ENCODE measurements around the gene PHACTR1.

Gene PHACTR1

DNA sequence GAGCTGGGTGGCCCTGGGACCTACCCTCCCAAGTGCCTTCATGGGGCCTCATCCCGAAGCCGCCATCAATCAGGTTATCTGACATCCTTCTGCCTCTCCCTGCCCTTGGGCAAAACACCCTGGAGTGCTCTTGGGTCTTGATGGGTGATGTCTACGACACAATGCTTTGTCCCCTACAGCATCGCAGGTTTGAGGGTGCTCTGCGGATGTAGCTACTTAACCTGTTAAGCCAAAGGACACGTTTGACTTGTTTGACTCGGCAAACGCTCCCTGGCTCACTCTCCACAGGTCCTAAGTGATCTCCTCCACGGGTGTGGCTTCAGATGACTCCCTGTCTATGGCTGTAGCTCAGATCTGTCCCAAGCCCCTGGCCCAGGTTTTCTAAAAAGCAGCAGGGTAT is 576.2 kb downstream of the PHACTR1 start:
- Histone ChIP-seq H3K27ac (ENCODE audit: low read depth, low read length, poor library complexity, severe bottlenecking) (no peak overlapping the region), H3K9me2 (ENCODE audit: low read depth, low read length) (no peaks in the 10 kb centered on the region), H3F3A (ENCODE audit: insufficient read depth, low read length) (no peaks in the 10 kb centered on the region), H2AFZ (ENCODE audit: low read length) (no peak overlapping the region), H4K20me1 (ENCODE audit: insufficient read depth, low read length) (no peaks in the 10 kb centered on the region), H3K4me2 (ENCODE audit: low read length) (no peak overlapping the region), H3K4me1 (ENCODE audit: insufficient read depth, low read length, severe bottlenecking) (peaks cover 15% of the 10 kb centered on the region), H3K4me3 (ENCODE audit: low read depth, low read length, poor library complexity, severe bottlenecking) (no peak overlapping the region), H3K36me3 (ENCODE audit: insufficient read depth, low read length) (peaks cover 14% of the 10 kb centered on the region), H3K9ac (ENCODE audit: low read length) (no peak overlapping the region), H3K9me3 (ENCODE audit: low read length) (no peaks in the 10 kb centered on the region), H3K79me2 (ENCODE audit: insufficient read depth, low read length) (no peaks in the 10 kb centered on the region), H3K27me3 (ENCODE audit: insufficient read depth, low read length) (no peaks in the 10 kb centered on the region)
- TF ChIP-seq EZH2 (IDR thresholded peaks at IDR 0.05; ENCODE audit: borderline replicate concordance, low read length) (no peak), CTCF (IDR thresholded peaks at IDR 0.05; ENCODE audit: low read length) (no peak)

GRCh38 chr6:13294499-13295069 is 578.0 kb downstream of the PHACTR1 start:
- TF ChIP-seq EZH2 (IDR thresholded peaks at IDR 0.05; ENCODE audit: borderline replicate concordance, low read length) (no peak), CTCF (IDR thresholded peaks at IDR 0.05; ENCODE audit: low read length) (no peak)
- Histone ChIP-seq H3K79me2 (ENCODE audit: insufficient read depth, low read length) (no peaks in the 10 kb centered on the region), H3K4me3 (ENCODE audit: low read depth, low read length, poor library complexity, severe bottlenecking) (no peak overlapping the region), H3K27me3 (ENCODE audit: insufficient read depth, low read length) (no peaks in the 10 kb centered on the region), H3K27ac (ENCODE audit: low read depth, low read length, poor library complexity, severe bottlenecking) (no peak overlapping the region), H2AFZ (ENCODE audit: low read length) (no peak overlapping the region), H4K20me1 (ENCODE audit: insufficient read depth, low read length) (no peaks in the 10 kb centered on the region), H3K9me2 (ENCODE audit: low read depth, low read length) (no peaks in the 10 kb centered on the region), H3K9ac (ENCODE audit: low read length) (no peak overlapping the region), H3K9me3 (ENCODE audit: low read length) (no peaks in the 10 kb centered on the region), H3K4me1 (ENCODE audit: insufficient read depth, low read length, severe bottlenecking) (peaks cover 15% of the 10 kb centered on the region), H3K36me3 (ENCODE audit: insufficient read depth, low read length) (peaks cover 10% of the 10 kb centered on the region), H3K4me2 (ENCODE audit: low read length) (no peak overlapping the region), H3F3A (ENCODE audit: insufficient read depth, low read length) (no peaks in the 10 kb centered on the region)

DNA sequence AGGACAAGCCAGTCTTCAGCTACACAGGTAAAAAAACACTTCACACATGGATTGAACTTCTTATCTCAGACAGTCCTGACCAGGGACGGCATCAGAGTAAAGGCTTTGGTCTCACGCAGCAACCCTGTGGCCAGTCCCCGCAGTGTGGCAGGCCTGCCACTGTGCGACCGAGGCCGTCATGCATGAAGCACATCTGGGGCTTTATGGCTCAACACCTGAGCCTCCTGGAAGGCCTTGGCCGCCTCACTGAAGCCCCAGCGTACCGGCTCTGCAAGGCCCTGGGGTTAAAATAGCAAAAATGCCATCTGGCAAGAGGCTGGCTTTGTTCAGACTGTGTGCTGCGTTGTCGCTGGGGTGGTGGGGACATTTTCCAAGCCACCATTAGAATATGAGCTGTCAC is 579.0 kb downstream of the PHACTR1 start:
- TF ChIP-seq CTCF (IDR thresholded peaks at IDR 0.05; ENCODE audit: low read length) (no peak), EZH2 (IDR thresholded peaks at IDR 0.05; ENCODE audit: borderline replicate concordance, low read length) (no peak)
- Histone ChIP-seq H2AFZ (ENCODE audit: low read length) (no peak overlapping the region), H3K9me2 (ENCODE audit: low read depth, low read length) (no peaks in the 10 kb centered on the region), H3K9me3 (ENCODE audit: low read length) (no peaks in the 10 kb centered on the region), H3K4me1 (ENCODE audit: insufficient read depth, low read length, severe bottlenecking) (peaks cover 15% of the 10 kb centered on the region), H3K4me3 (ENCODE audit: low read depth, low read length, poor library complexity, severe bottlenecking) (no peak overlapping the region), H3K9ac (ENCODE audit: low read length) (no peak overlapping the region), H3K27ac (ENCODE audit: low read depth, low read length, poor library complexity, severe bottlenecking) (no peak overlapping the region), H3F3A (ENCODE audit: insufficient read depth, low read length) (no peaks in the 10 kb centered on the region), H3K27me3 (ENCODE audit: insufficient read depth, low read length) (no peaks in the 10 kb centered on the region), H4K20me1 (ENCODE audit: insufficient read depth, low read length) (no peaks in the 10 kb centered on the region), H3K4me2 (ENCODE audit: low read length) (no peak overlapping the region), H3K79me2 (ENCODE audit: insufficient read depth, low read length) (no peaks in the 10 kb centered on the region), H3K36me3 (ENCODE audit: insufficient read depth, low read length) (peaks cover 7% of the 10 kb centered on the region; the same call in 1 of the 2 replicates)

Data from OCI-LY1 (cell line).